ENCODE results near the gene HNF4A. TPM values are rescaled to one million over a fixed set of nuclear protein-coding genes. Genes with fewer than 3 reads are reported as not detected.

HNF4A gene
- polyA plus RNA-seq, 1 of the 3 experiments (the other 2 are of a cell fraction): not detected

DNA sequence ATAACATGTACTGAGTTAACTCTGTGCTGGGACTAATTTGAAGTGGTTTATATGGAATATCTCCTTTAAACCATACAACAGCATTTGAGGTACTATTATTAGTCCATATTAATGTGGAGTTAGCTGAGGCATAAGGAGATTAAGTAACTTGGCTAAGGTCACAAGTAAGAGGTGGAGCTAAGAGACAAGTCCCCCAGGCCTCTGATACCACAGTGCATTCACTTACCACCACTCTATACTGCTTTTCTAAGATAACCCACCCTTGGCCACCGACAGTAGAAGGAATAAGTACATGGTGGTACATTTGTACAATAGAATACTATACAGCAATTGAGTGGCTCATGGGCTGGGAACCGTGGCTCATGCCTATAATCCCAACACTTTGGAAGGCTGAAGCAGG, 103.8 kb downstream of the HNF4A start:
- no peaks in the 10 kb centered on the region for H3K9me2 ChIP-seq
- no peaks in the 10 kb centered on the region for H3F3A ChIP-seq (replicated peaks; ENCODE audit: insufficient read depth)
- DNase-seq: no peak
- CTCF ChIA-PET: interaction anchor here (1.2 to 6.2 kb wide), 7 partner anchors 11 to 243 kb away, joined by 3 to 57 read pairs (median 9); partner anchors contain the start of gene FITM2
- H3K4me2 ChIP-seq: no peak overlapping the region
- no peaks in the 10 kb centered on the region for H3K36me3 ChIP-seq (replicated peaks in 1 of 2; ENCODE audit: control insufficient read depth in 1 of 2, insufficient read depth in 2 of 2, low read length in 1 of 2)
- H3K4me3 ChIP-seq (ENCODE audit: low read depth in 2 of 2, low read length in 1 of 2): no peak overlapping the region
- no peak overlapping the region for H2AFZ ChIP-seq (ENCODE audit: low read depth)
- no peaks in the 10 kb centered on the region for H3K79me2 ChIP-seq (ENCODE audit: insufficient read depth)
- 22% methylated on average over 2 of the region's 2 CpGs for WGBS (ENCODE audit: low lambda C conversion rate)
- no peaks in the 10 kb centered on the region for H3K27me3 ChIP-seq (ENCODE audit: insufficient read depth)
- H3K9ac ChIP-seq: no peak overlapping the region
- TF ChIP-seq, protein P1, sequence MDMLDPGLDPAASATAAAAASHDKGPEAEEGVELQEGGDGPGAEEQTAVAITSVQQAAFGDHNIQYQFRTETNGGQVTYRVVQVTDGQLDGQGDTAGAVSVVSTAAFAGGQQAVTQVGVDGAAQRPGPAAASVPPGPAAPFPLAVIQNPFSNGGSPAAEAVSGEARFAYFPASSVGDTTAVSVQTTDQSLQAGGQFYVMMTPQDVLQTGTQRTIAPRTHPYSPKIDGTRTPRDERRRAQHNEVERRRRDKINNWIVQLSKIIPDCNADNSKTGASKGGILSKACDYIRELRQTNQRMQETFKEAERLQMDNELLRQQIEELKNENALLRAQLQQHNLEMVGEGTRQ (IDR thresholded peaks at IDR 0.05; ENCODE audit: borderline replicate concordance, low read depth, low read length): no peak
- no peak for TF ChIP-seq NFIC (IDR thresholded peaks at IDR 0.05; ENCODE audit: borderline replicate concordance)
- H4K20me1 ChIP-seq (ENCODE audit: insufficient read depth): no peaks in the 10 kb centered on the region
- POLR2A ChIA-PET: no interaction called here
- H3K4me1 ChIP-seq (ENCODE audit: control insufficient read depth in 1 of 2, insufficient read depth in 2 of 2, low read depth in 1 of 2, low read length in 1 of 2): peaks cover 0 to 4% of the 10 kb centered on the region in 2 experiments; a peak in 1 of 4 replicates
- no peaks in the 10 kb centered on the region for H3K9me3 ChIP-seq
- no peak overlapping the region for H3K27ac ChIP-seq (ENCODE audit: low read depth in 2 of 2, low read length in 1 of 2)

DNA sequence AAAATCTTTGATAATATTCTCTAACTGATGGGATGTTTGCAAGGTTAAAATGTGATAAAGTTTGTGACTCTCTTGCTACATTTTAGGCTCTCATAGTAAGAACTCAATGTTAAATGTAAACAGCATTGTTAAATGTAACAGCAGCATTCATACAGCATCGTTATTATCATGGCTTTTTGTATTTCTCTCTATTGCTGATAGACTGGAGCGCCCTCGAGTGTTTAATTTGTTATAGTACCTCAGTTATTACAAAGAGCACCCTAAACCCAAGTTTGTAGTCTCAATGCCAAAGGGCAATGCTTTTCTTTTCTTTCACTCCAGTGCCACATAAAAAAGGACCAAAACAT, 105.3 kb downstream of the HNF4A start:
- Histone ChIP-seq H3K9ac (no peak overlapping the region), H3K36me3 (replicated peaks in 1 of 2; ENCODE audit: control insufficient read depth in 1 of 2, insufficient read depth in 2 of 2, low read length in 1 of 2) (no peaks in the 10 kb centered on the region), H3F3A (replicated peaks; ENCODE audit: insufficient read depth) (no peaks in the 10 kb centered on the region), H3K79me2 (ENCODE audit: insufficient read depth) (no peaks in the 10 kb centered on the region), H4K20me1 (ENCODE audit: insufficient read depth) (no peaks in the 10 kb centered on the region), H3K4me3 (ENCODE audit: low read depth in 2 of 2, low read length in 1 of 2) (no peak overlapping the region), H2AFZ (ENCODE audit: low read depth) (no peak overlapping the region), H3K9me2 (no peaks in the 10 kb centered on the region), H3K27me3 (ENCODE audit: insufficient read depth) (no peaks in the 10 kb centered on the region), H3K4me1 (ENCODE audit: control insufficient read depth in 1 of 2, insufficient read depth in 2 of 2, low read depth in 1 of 2, low read length in 1 of 2) (peaks cover 0 to 4% of the 10 kb centered on the region in 2 experiments; a peak in 1 of 4 replicates), H3K9me3 (no peaks in the 10 kb centered on the region), H3K27ac (ENCODE audit: low read depth in 2 of 2, low read length in 1 of 2) (no peak overlapping the region), H3K4me2 (no peak overlapping the region)
- TF ChIP-seq TEAD4 (IDR thresholded peaks at IDR 0.05; ENCODE audit: borderline replicate concordance, insufficient read depth) (no peak), SMC3 (IDR thresholded peaks at IDR 0.05; ENCODE audit: low read depth, low read length) (peak; percentile 66), RFX5 (IDR thresholded peaks at IDR 0.05; ENCODE audit: low read length) (no peak), RAD21 (IDR thresholded peaks at IDR 0.05; ENCODE audit: low read length) (peak; percentile 84), GATA2 (CRISPR knock-in tag; IDR thresholded peaks at IDR 0.05) (no peak), POLR2AphosphoS5 (IDR thresholded peaks at IDR 0.05; ENCODE audit: low read depth, low read length) (no peak), TAF1 (IDR thresholded peaks at IDR 0.05; ENCODE audit: borderline replicate concordance, low read depth, low read length) (no peak), CHD2 (IDR thresholded peaks at IDR 0.05; ENCODE audit: low read length, partially characterized antibody) (no peak), RXRA (IDR thresholded peaks at IDR 0.05; ENCODE audit: borderline replicate concordance, low read depth) (no peak)
- TF ChIP-seq, protein P1 (IDR thresholded peaks at IDR 0.05; ENCODE audit: borderline replicate concordance, low read depth, low read length): no peak
- TF ChIP-seq, protein P2, sequence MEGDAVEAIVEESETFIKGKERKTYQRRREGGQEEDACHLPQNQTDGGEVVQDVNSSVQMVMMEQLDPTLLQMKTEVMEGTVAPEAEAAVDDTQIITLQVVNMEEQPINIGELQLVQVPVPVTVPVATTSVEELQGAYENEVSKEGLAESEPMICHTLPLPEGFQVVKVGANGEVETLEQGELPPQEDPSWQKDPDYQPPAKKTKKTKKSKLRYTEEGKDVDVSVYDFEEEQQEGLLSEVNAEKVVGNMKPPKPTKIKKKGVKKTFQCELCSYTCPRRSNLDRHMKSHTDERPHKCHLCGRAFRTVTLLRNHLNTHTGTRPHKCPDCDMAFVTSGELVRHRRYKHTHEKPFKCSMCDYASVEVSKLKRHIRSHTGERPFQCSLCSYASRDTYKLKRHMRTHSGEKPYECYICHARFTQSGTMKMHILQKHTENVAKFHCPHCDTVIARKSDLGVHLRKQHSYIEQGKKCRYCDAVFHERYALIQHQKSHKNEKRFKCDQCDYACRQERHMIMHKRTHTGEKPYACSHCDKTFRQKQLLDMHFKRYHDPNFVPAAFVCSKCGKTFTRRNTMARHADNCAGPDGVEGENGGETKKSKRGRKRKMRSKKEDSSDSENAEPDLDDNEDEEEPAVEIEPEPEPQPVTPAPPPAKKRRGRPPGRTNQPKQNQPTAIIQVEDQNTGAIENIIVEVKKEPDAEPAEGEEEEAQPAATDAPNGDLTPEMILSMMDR (IDR thresholded peaks at IDR 0.05): peak; percentile 67
- ChIA-PET POLR2A (no interaction called here), CTCF (interaction anchor here (0.9 to 6.2 kb wide), 9 partner anchors 11 to 244 kb away, joined by 3 to 57 read pairs (median 9); no protein-coding TSS in a partner anchor)
- peak; percentile 57 for DNase-seq
- WGBS (ENCODE audit: low lambda C conversion rate): 4% methylated on average over 3 of the region's 3 CpGs
